Smooth muscle cell (in vitro differentiated cells): ENCODE data around the gene LMO7. TPM values are rescaled to one million over a fixed set of nuclear protein-coding genes. Genes with fewer than 3 reads are reported as not detected.

ENCODE experiments used
- DNase-seq: peaks from one replicate; lab custom pipeline; 2025; ENCODE audit not compliant: unreplicated experiment; lab: John Stamatoyannopoulos, UW
- H2AFZ ChIP-seq: fragments of 200-600 bp; sonication (generic); 2 replicates; pipeline ENCODE4 v1.6.0; 2016; ENCODE audit warnings: antibody characterized with exemption, low read depth, mild to moderate bottlenecking
- H3F3A ChIP-seq: fragments of 200-600 bp; sonication (generic); 2 replicates; pipeline ENCODE4 v1.6.0; 2017; ENCODE audit warnings: antibody characterized with exemption, low read depth
- H3K27ac ChIP-seq: fragments of 200-600 bp; sonication (generic); 2 replicates; pipeline ENCODE4 v1.5.1; 2016; ENCODE audit warnings: low read depth, mild to moderate bottlenecking
- H3K27me3 ChIP-seq: fragments of 200-600 bp; sonication (generic); 2 replicates; pipeline ENCODE4 v1.6.1; 2016; ENCODE audit warnings: low read depth, mild to moderate bottlenecking
- H3K36me3 ChIP-seq: fragments of 200-600 bp; sonication (generic); 2 replicates; pipeline ENCODE4 v1.5.1; 2016; ENCODE audit warnings: low read depth
- H3K4me1 ChIP-seq: fragments of 200-600 bp; sonication (generic); 2 replicates; pipeline ENCODE4 v1.5.1; 2016; ENCODE audit warnings: low read depth
- H3K4me2 ChIP-seq: fragments of 200-600 bp; sonication (generic); 2 replicates; pipeline ENCODE4 v1.6.0; 2016; ENCODE audit warnings: mild to moderate bottlenecking
- H3K4me3 ChIP-seq: fragments of 200-600 bp; sonication (generic); 2 replicates; pipeline ENCODE4 v1.5.1; 2016; ENCODE audit warnings: mild to moderate bottlenecking
- H3K79me2 ChIP-seq: fragments of 200-600 bp; sonication (generic); 2 replicates; pipeline ENCODE4 v1.6.0; 2016; ENCODE audit warnings: low read depth, mild to moderate bottlenecking
- H3K9ac ChIP-seq: fragments of 200-600 bp; sonication (generic); 2 replicates; pipeline ENCODE4 v1.6.0; 2016; ENCODE audit warnings: low read depth
- H3K9me3 ChIP-seq: fragments of 200-600 bp; sonication (generic); replicated peaks from 2 replicates; pipeline ENCODE4 v1.5.1; 2016; ENCODE audit warnings: low read depth
- H4K20me1 ChIP-seq: fragments of 200-600 bp; sonication (generic); 2 replicates; pipeline ENCODE4 v1.6.0; 2016; ENCODE audit warnings: low read depth
- WGBS: methylation state at CpG from one replicate; pipeline ENCODE4 v1.1.7; 2016; ENCODE audit warnings: low lambda C conversion rate; 5-methylcytosine and 5-hydroxymethylcytosine counted together
- polyA plus RNA-seq: library from polyadenylated mRNA; unstranded; fragments of >200 nt; fragmentation: Nextera tagmentation; extraction: Ambion mirVana; gene quantifications from 2 replicates; pipeline ENCODE4 v1.2.1, GENCODE V29; 2016
- total RNA-seq: library from RNA; depleted of rRNA; stranded (reverse); fragments of >200 nt; gene quantifications from 2 replicates; pipeline ENCODE4 v1.2.3, GENCODE V29; 2014
- TF ChIP-seq, protein P1 (sequence below): fragments of 200-600 bp; sonication (generic); IDR thresholded peaks from 2 replicates; pipeline ENCODE4 v1.5.1; 2017; ENCODE audit warnings: borderline replicate concordance, mild to moderate bottlenecking, antibody characterized with exemption; ENCODE audit not compliant: insufficient read depth, poor library complexity, severe bottlenecking

The LMO7 gene
- total and polyA plus RNA-seq, 2 experiments from 2014 or later, result 157 to 213 TPM

DNA sequence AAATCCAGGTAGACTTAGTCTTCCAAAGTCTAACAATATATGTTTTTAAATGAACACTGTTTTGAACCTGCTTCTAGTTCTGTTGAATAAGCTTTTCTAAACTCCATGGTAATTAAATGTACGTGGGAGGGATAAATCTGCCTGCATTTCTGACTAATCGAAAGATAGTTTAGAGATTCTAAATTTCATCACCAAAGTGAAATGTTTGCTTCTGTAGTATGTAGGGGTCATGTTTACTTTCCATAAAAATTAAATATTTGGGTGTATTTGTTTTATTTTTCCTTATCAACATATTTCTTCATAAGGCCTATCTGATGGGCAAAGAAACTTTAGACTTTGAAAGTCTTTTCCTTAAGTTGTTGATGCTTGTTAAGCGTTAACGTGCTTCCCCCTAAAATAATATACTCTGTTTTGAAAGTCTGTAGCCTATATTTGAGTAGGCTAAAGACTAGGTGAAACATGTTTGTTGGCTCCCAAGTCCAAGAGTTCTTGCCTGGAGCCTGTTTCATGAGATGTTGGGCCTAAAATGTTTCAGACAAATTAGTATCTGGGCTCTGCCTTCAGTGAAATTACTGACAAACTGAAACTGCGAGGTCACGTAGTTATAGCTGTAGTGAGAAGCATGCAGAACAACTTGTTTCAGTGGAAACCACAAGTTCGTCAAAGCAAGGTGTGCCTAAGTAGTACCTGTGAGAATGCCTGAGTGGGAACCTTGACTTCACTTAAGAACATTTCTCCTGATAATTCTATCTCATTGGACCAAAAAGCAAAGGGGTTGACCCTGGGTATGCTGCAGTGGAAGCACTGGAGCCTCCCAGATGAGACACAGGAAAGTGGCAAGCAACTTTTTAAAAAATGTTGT lies 126.2 kb downstream of the LMO7 start:
- TF ChIP-seq, protein P1, sequence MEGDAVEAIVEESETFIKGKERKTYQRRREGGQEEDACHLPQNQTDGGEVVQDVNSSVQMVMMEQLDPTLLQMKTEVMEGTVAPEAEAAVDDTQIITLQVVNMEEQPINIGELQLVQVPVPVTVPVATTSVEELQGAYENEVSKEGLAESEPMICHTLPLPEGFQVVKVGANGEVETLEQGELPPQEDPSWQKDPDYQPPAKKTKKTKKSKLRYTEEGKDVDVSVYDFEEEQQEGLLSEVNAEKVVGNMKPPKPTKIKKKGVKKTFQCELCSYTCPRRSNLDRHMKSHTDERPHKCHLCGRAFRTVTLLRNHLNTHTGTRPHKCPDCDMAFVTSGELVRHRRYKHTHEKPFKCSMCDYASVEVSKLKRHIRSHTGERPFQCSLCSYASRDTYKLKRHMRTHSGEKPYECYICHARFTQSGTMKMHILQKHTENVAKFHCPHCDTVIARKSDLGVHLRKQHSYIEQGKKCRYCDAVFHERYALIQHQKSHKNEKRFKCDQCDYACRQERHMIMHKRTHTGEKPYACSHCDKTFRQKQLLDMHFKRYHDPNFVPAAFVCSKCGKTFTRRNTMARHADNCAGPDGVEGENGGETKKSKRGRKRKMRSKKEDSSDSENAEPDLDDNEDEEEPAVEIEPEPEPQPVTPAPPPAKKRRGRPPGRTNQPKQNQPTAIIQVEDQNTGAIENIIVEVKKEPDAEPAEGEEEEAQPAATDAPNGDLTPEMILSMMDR, result no peak
- peaks cover 15% of the 10 kb centered on the region for H3F3A ChIP-seq

GRCh38 chr13:75762955-75763354 lies 126.8 kb downstream of the LMO7 start:
- Histone ChIP-seq H3K9ac (peak overlapping the region; percentile 63), H2AFZ (no peak overlapping the region), H3K27ac (peak overlapping the region; percentile 92), H4K20me1 (peaks cover 98% of the 10 kb centered on the region), H3K4me2 (peak overlapping the region; percentile 21), H3K4me1 (no peaks in the 10 kb centered on the region), H3K4me3 (peak overlapping the region; percentile 52), H3K27me3 (no peaks in the 10 kb centered on the region), H3F3A (peaks cover 19% of the 10 kb centered on the region), H3K79me2 (peaks cover 82% of the 10 kb centered on the region), H3K36me3 (no peaks in the 10 kb centered on the region), H3K9me3 (no peaks in the 10 kb centered on the region)
- DNase-seq, result no peak
- 88% methylated on average over 2 of the region's 2 CpGs for WGBS
- TF ChIP-seq, protein P1, result no peak

More for the DNA sequence above, 126.2 kb downstream of the LMO7 start:
- Histone ChIP-seq H3K79me2 (peaks cover 80% of the 10 kb centered on the region), H3K27me3 (no peaks in the 10 kb centered on the region), H3K4me3 (peak overlapping the region; percentile 52), H3K36me3 (no peaks in the 10 kb centered on the region), H3K27ac (peak overlapping the region; percentile 92), H3K9ac (peak overlapping the region; percentile 63), H3K4me2 (peak overlapping the region; percentile 30), H2AFZ (no peak overlapping the region), H3K9me3 (no peaks in the 10 kb centered on the region), H4K20me1 (peaks cover 98% of the 10 kb centered on the region), H3K4me1 (no peaks in the 10 kb centered on the region)
- no peak for DNase-seq
- 74% methylated on average over 7 of the region's 7 CpGs for WGBS

DNA sequence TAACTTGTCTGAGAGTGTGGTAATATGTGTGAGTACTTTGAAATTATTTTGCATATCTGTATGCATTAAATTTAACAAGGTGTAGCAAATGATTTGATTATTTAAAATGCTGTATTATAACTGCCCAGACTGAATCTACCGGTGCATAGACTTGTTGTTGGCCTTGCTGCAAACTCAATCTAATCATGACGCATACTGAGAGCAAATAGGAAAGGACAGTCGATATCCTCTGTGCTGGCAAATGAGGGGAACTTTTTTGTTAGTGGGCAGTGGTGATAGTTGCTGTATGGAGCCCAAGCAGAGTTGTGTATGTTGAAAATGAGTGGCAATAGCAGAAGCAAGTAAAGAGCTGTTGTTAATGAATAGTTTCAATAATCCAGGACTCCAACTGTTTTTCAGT lies 127.4 kb downstream of the LMO7 start:
- DNase-seq, result no peak
- no peaks in the 10 kb centered on the region for H3K9me3 ChIP-seq
- no peaks in the 10 kb centered on the region for H3K4me1 ChIP-seq
- H4K20me1 ChIP-seq, result peaks cover 98% of the 10 kb centered on the region
- peak overlapping the region; percentile 63 for H3K9ac ChIP-seq
- H2AFZ ChIP-seq, result no peak overlapping the region
- H3K79me2 ChIP-seq, result peaks cover 87% of the 10 kb centered on the region
- H3K27me3 ChIP-seq, result no peaks in the 10 kb centered on the region
- no peaks in the 10 kb centered on the region for H3K36me3 ChIP-seq
- H3F3A ChIP-seq, result peaks cover 19% of the 10 kb centered on the region
- no peak overlapping the region for H3K4me2 ChIP-seq
- whole genome bisulfite sequencing, result 92% methylated on average over 3 of the region's 3 CpGs
- H3K27ac ChIP-seq, result peak overlapping the region; percentile 92
- H3K4me3 ChIP-seq, result peak overlapping the region; percentile 52
- TF ChIP-seq, protein P1, result no peak
